ENCODE measurements around the gene TAC4. TPM values are rescaled to one million over a fixed set of nuclear protein-coding genes. Genes with fewer than 3 reads are reported as not detected.

Gene TAC4
- total and polyA plus RNA-seq, 9 of the 15 experiments (the other 6 are each of a cell fraction or from before 2014, with no cell fraction given), result 0.17 TPM; not detected in 8

- TF ChIP-seq ZNF76 (CRISPR knock-in tag; IDR thresholded peaks at IDR 0.05; ENCODE audit: borderline replicate concordance), result 0 out of 2 replicates have a peak, but pooled peaks have one; percentile 17
- peak; percentile 58; the same call in 1 of the 2 replicates for TF ChIP-seq STAT5A (IDR thresholded peaks at IDR 0.05; ENCODE audit: borderline replicate concordance, low read length)
- TF ChIP-seq ZNF584 (CRISPR knock-in tag; IDR thresholded peaks at IDR 0.05; ENCODE audit: low read depth), result peak; percentile 79
- no peak for TF ChIP-seq NCOA1 (IDR thresholded peaks at IDR 0.05; ENCODE audit: low read depth)
- TF ChIP-seq ZNF75A (CRISPR knock-in tag; IDR thresholded peaks at IDR 0.05), result no peak
- TF ChIP-seq KLF16 (IDR thresholded peaks at IDR 0.05), result peak; percentile 73; the same call in 1 of the 2 replicates
- no peak for TF ChIP-seq SREBF2 (CRISPR knock-in tag; IDR thresholded peaks at IDR 0.05)
- peak; percentile 80 for TF ChIP-seq ZNF311 (CRISPR knock-in tag; IDR thresholded peaks at IDR 0.05)
- TF ChIP-seq HOXB6 (CRISPR knock-in tag; IDR thresholded peaks at IDR 0.05; ENCODE audit: borderline replicate concordance), result no peak
- TF ChIP-seq MYC (IDR thresholded peaks at IDR 0.05; ENCODE audit: low read depth, low read length), result 0 out of 2 replicates have a peak, but pooled peaks have one; percentile 23
- TF ChIP-seq MYC (CRISPR knock-in tag; IDR thresholded peaks at IDR 0.05; ENCODE audit: borderline replicate concordance, low read depth), result no peak
- TF ChIP-seq CBFA2T2 (conservative IDR thresholded peaks at IDR 0.05), result peak; percentile 64
- TF ChIP-seq THAP12 (CRISPR knock-in tag; IDR thresholded peaks at IDR 0.05), result no peak
- no peak for TF ChIP-seq USF2 (CRISPR knock-in tag; IDR thresholded peaks at IDR 0.05)
- peak; percentile 68 for TF ChIP-seq NCOR1 (IDR thresholded peaks at IDR 0.05)
- TF ChIP-seq GABPB1 (CRISPR knock-in tag; IDR thresholded peaks at IDR 0.05), result peak; percentile 15; the same call in 1 of the 2 replicates
- 0 out of 2 replicates have a peak, but pooled peaks have one; percentile 20 for TF ChIP-seq ELF4 (CRISPR knock-in tag; IDR thresholded peaks at IDR 0.05)
- no peak for TF ChIP-seq MYBL2 (IDR thresholded peaks at IDR 0.05; ENCODE audit: low read depth)
- no peak for TF ChIP-seq MYBL2 (CRISPR knock-in tag; IDR thresholded peaks at IDR 0.05; ENCODE audit: borderline replicate concordance)
- TF ChIP-seq ZNF175 (CRISPR knock-in tag; IDR thresholded peaks at IDR 0.05; ENCODE audit: low read depth), result peak; percentile 82
- no peak for TF ChIP-seq STAT5B (CRISPR knock-in tag; IDR thresholded peaks at IDR 0.05)
- TF ChIP-seq IRF9 (tag; IDR thresholded peaks at IDR 0.05), result 0 out of 2 replicates have a peak, but pooled peaks have one; percentile 14
- TF ChIP-seq NFIC (IDR thresholded peaks at IDR 0.05), result peak; percentile 23; the same call in 1 of the 2 replicates
- TF ChIP-seq OTX1 (CRISPR knock-in tag; IDR thresholded peaks at IDR 0.05), result 0 out of 2 replicates have a peak, but pooled peaks have one; percentile 15
These were observed 14.8 kb downstream of the TAC4 start (continued) for GRCh38 chr17:49832840-49833599.

All from K562 (cell line).